ENCODE results near the gene RPAIN.

- TF ChIP-seq SRF (IDR thresholded peaks at IDR 0.05; ENCODE audit: low read depth, low read length) (no peak), CTCF (IDR thresholded peaks at IDR 0.05; ENCODE audit: control extremely low read depth in 1 of 3, insufficient read depth in 1 of 3, low read depth in 1 of 3, low read length in 3 of 3) (no peak), RXRA (IDR thresholded peaks at IDR 0.05; ENCODE audit: insufficient read depth, low read depth, low read length) (no peak), TAF7 (optimal IDR thresholded peaks at IDR 0.05; ENCODE audit: borderline replicate concordance, low read depth, low read length) (no peak), POLR2A (IDR thresholded peaks at IDR 0.05; ENCODE audit: control extremely low read depth in 1 of 2, low read depth in 2 of 2, low read length in 2 of 2) (no peak), RAD21 (IDR thresholded peaks at IDR 0.05 in 1 of 2, conservative IDR thresholded peaks at IDR 0.05 in 1 of 2; ENCODE audit: low read depth in 2 of 2, low read length in 2 of 2) (no peak), PHF8 (conservative IDR thresholded peaks at IDR 0.05; ENCODE audit: low read depth, low read length) (no peak), RFX5 (IDR thresholded peaks at IDR 0.05; ENCODE audit: borderline replicate concordance, low read depth, low read length) (no peak), EZH2 (IDR thresholded peaks at IDR 0.05; ENCODE audit: low read depth, low read length, severe bottlenecking) (no peak)
These were observed 49.6 kb upstream of the RPAIN start for GRCh38 chr17:5370411-5370810.

Measured in H1 (cell line).